Caco-2 (cell line): Measurements from ENCODE around the gene CD5L. TPM values are rescaled to one million over a fixed set of nuclear protein-coding genes. Genes with fewer than 3 reads are reported as not detected.

Source experiments
- BruUV-seq: library from RNA; stranded (reverse); fragments of 400-500 nt; replicated peaks from 2 replicates; lab custom pipeline; 2021; lab: Mats Ljungman, UMichigan
- CTCF ChIA-PET: fragments of 300-600 bp; sonication (Branson Sonifier 250); formaldehyde crosslinking; loops from one replicate; lab custom pipeline; 2022; ENCODE audit warnings: antibody characterized with exemption; lab: Charles Lee
- POLR2A ChIA-PET: fragments of 300-600 bp; sonication (Branson Sonifier 250); formaldehyde crosslinking; loops from one replicate; lab custom pipeline; 2022; ENCODE audit warnings: antibody characterized with exemption; lab: Charles Lee
- DNase-seq, 2 experiments: peaks; one replicate each; pipeline versions ENCODE4 v3.0.0 to v3.0.0-alpha.2; 2020 to 2022
- H3K27me3 ChIP-seq: replicated peaks from 2 replicates; pipeline ENCODE4 v1.6.0; 2011; ENCODE audit warnings: low read length; ENCODE audit not compliant: control insufficient read depth, insufficient read depth
- H3K36me3 ChIP-seq: 2 replicates; pipeline ENCODE4 v1.5.1; 2011; ENCODE audit warnings: low read length; ENCODE audit not compliant: control insufficient read depth, insufficient read depth
- H3K4me1 ChIP-seq: fragments of 250-450 bp; sonication (Bioruptor Pico); 2 replicates; pipeline ENCODE4 v1.5.1; 2020; ENCODE audit warnings: mild to moderate bottlenecking
- H3K4me3 ChIP-seq: 2 replicates; pipeline ENCODE4 v1.5.1; 2011; ENCODE audit warnings: low read depth, mild to moderate bottlenecking, control low read depth, low read length
- H3K9me3 ChIP-seq: fragments of 250-450 bp; sonication (Bioruptor Pico); 2 replicates; pipeline ENCODE4 v1.5.1; 2020; ENCODE audit warnings: mild to moderate bottlenecking, moderate library complexity
- H3K27ac Mint-ChIP-seq: one replicate; pipeline ENCODE4 v1.8.0; 2022; ENCODE audit warnings: mixed read lengths; ENCODE audit not compliant: unreplicated experiment
- H3K27me3 Mint-ChIP-seq: one replicate; pipeline ENCODE4 v1.8.0; 2022; ENCODE audit warnings: mixed read lengths; ENCODE audit not compliant: insufficient read depth, unreplicated experiment
- H3K36me3 Mint-ChIP-seq: one replicate; pipeline ENCODE4 v1.8.0; 2022; ENCODE audit warnings: mild to moderate bottlenecking, mixed read lengths; ENCODE audit not compliant: insufficient read depth, unreplicated experiment
- H3K4me1 Mint-ChIP-seq: one replicate; pipeline ENCODE4 v1.8.0; 2022; ENCODE audit warnings: low read depth, mixed read lengths; ENCODE audit not compliant: unreplicated experiment
- H3K4me3 Mint-ChIP-seq: one replicate; pipeline ENCODE4 v1.8.0; 2022; ENCODE audit warnings: mild to moderate bottlenecking, moderate library complexity, mixed read lengths; ENCODE audit not compliant: unreplicated experiment
- H3K9me3 Mint-ChIP-seq: one replicate; pipeline ENCODE4 v1.8.0; 2022; ENCODE audit warnings: mixed read lengths; ENCODE audit not compliant: unreplicated experiment
- intact Hi-C: fragments of 100-400 bp; cut with micrococcal nuclease; formaldehyde crosslinking; loops from one replicate; pipeline ENCODE4 v1.10.0; 2022; ENCODE audit not compliant: unreplicated experiment
- total RNA-seq: library from RNA; stranded (reverse); gene quantifications from 2 replicates; pipeline ENCODE4 v1.2.3, GENCODE V29; 2022
- TF ChIP-seq, protein P1 (sequence below), 2 experiments: fragments of 200-600 bp in 1 of 2; IDR thresholded peaks; 1 replicate in 1 of 2; 2 replicates in 1 of 2; pipeline versions ENCODE4 v1.5.1 to v1.8.0; 2011 to 2022; ENCODE audit warnings: antibody characterized with exemption in 1 of 2, control low read depth in 1 of 2, inconsistent platforms in 1 of 2, low read depth in 1 of 2, low read length in 1 of 2, mild to moderate bottlenecking in 1 of 2, moderate library complexity in 1 of 2; ENCODE audit not compliant: insufficient read depth in 1 of 2, severe bottlenecking in 1 of 2, unreplicated experiment in 1 of 2

CD5L gene
- total RNA-seq, 1 experiment from 2014 or later = not detected

DNA sequence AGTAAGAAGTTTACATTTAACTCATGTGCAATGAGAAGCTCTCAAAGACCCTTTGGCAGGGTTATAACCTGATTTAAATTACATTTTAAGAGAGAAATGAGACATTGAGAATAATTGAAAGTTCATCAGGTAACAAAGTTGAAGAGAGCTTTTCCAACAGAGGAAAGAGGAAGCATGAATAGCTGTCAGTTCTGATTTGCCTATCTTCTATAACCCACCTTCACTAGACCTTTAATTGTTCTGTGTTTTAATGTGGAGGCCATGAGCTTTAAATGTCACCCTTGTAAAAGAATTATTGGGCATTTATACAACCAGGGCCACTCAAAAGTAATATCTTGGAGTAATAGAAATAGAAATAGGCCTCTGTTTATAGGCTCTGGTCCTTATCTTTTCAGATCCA is 12.4 kb downstream of the CD5L start:
- no peak overlapping the region for H3K4me3 ChIP-seq
- H3K36me3 Mint-ChIP-seq = no peaks in the 10 kb centered on the region
- no TSS peak for BruUV-seq
- H3K9me3 ChIP-seq = no peaks in the 10 kb centered on the region
- H3K36me3 ChIP-seq = no peaks in the 10 kb centered on the region
- H3K27ac Mint-ChIP-seq = no peak overlapping the region
- no peaks in the 10 kb centered on the region for H3K9me3 Mint-ChIP-seq
- ChIA-PET POLR2A (no interaction called here), CTCF (no interaction called here)
- no peaks in the 10 kb centered on the region for H3K4me1 Mint-ChIP-seq
- H3K27me3 ChIP-seq = no peaks in the 10 kb centered on the region
- peaks cover 14% of the 10 kb centered on the region for H3K27me3 Mint-ChIP-seq
- intact Hi-C loops = no loop called here
- H3K4me3 Mint-ChIP-seq = no peak overlapping the region
- TF ChIP-seq, protein P1, sequence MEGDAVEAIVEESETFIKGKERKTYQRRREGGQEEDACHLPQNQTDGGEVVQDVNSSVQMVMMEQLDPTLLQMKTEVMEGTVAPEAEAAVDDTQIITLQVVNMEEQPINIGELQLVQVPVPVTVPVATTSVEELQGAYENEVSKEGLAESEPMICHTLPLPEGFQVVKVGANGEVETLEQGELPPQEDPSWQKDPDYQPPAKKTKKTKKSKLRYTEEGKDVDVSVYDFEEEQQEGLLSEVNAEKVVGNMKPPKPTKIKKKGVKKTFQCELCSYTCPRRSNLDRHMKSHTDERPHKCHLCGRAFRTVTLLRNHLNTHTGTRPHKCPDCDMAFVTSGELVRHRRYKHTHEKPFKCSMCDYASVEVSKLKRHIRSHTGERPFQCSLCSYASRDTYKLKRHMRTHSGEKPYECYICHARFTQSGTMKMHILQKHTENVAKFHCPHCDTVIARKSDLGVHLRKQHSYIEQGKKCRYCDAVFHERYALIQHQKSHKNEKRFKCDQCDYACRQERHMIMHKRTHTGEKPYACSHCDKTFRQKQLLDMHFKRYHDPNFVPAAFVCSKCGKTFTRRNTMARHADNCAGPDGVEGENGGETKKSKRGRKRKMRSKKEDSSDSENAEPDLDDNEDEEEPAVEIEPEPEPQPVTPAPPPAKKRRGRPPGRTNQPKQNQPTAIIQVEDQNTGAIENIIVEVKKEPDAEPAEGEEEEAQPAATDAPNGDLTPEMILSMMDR (IDR thresholded peaks at IDR 0.05; ENCODE audit: insufficient read depth in 1 of 2, low read depth in 1 of 2, low read length in 1 of 2, severe bottlenecking in 1 of 2, unreplicated experiment in 1 of 2) = no peak
- H3K4me1 ChIP-seq = peaks cover 10% of the 10 kb centered on the region; the same call in 1 of the 2 replicates
- no peak for DNase-seq

DNA sequence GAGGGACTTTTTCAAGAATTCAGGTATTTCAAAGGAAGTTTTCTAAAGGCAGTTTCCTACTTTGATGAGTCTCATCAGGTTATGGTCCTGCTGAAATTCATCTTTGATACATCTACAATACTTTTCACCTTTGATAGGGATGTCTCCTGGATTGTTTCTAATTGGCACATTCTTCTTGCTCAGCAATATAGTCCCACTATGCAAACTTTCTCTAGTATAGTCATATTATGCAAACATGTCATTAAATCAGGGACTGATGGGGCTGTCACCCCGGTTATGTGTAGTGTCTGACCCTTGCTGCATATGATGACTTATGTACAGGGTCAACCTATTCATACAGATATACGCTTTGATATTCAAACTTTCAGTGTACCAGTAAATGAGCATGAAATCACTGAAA is 21.3 kb downstream of the CD5L start:
- CTCF ChIA-PET = no interaction called here
- H3K36me3 ChIP-seq = no peaks in the 10 kb centered on the region
- BruUV-seq = no TSS peak

DNA sequence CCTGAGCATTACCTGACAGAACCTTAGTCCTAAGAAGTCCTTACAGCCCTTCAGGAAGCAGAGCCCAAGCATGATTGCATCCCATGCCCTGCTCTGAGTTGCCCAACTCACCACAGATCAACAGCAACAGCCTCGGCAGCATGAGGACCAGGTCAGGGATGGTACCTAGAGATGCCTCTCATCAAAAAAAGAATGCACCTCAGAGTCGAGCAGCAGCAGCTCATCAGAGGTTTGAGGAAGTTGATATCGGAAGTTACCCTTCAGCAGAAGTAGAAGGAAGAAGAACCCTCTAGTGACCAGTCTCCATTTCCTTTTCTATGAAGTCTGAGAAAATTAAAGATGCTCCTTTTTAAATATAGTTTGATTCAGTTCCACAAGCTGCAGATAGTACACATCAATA is 21.7 kb downstream of the CD5L start, which contains the start of gene FCRL1:
FCRL1 (minus strand) TSS at position 225 of the 400 bp plus-strand sequence; CDS start at position 142, 83 bp downstream.
- Histone ChIP-seq H3K9me3 (no peaks in the 10 kb centered on the region), H3K4me3 (no peak within 1 kb of the TSS), H3K4me1 (no peaks in the 10 kb centered on the region), H3K36me3 (no peaks in the 10 kb centered on the region), H3K27me3 (no peaks in the 10 kb centered on the region)
- H3K27me3 Mint-ChIP-seq = peaks cover 9% of the 10 kb centered on the region
- no TSS peak for BruUV-seq
- no peaks in the 10 kb centered on the region for H3K36me3 Mint-ChIP-seq
- POLR2A ChIA-PET = no interaction called here
- H3K4me3 Mint-ChIP-seq = no peak within 1 kb of the TSS
- no peaks in the 10 kb centered on the region for H3K9me3 Mint-ChIP-seq
- DNase-seq = no peak
- CTCF ChIA-PET = interaction anchor here (0.5 kb wide), 1 partner anchor 1885 kb away, joined by 4 read pairs; no protein-coding TSS in a partner anchor
- no peaks in the 10 kb centered on the region for H3K4me1 Mint-ChIP-seq
- intact Hi-C loops = no loop called here
- TF ChIP-seq, protein P1 (IDR thresholded peaks at IDR 0.05; ENCODE audit: insufficient read depth in 1 of 2, low read depth in 1 of 2, low read length in 1 of 2, severe bottlenecking in 1 of 2, unreplicated experiment in 1 of 2) = no peak
- H3K27ac Mint-ChIP-seq = no peak within 1 kb of the TSS

More for the DNA sequence above, 21.3 kb downstream of the CD5L start:
- H3K36me3 Mint-ChIP-seq = no peaks in the 10 kb centered on the region
- H3K4me1 Mint-ChIP-seq = no peaks in the 10 kb centered on the region
- no peaks in the 10 kb centered on the region for H3K9me3 ChIP-seq
- H3K27me3 ChIP-seq = no peaks in the 10 kb centered on the region
- peaks cover 8% of the 10 kb centered on the region for H3K27me3 Mint-ChIP-seq
- DNase-seq = no peak
- TF ChIP-seq, protein P1 (IDR thresholded peaks at IDR 0.05; ENCODE audit: insufficient read depth in 1 of 2, low read depth in 1 of 2, low read length in 1 of 2, severe bottlenecking in 1 of 2, unreplicated experiment in 1 of 2) = no peak
- POLR2A ChIA-PET = no interaction called here
- intact Hi-C loops = no loop called here
- no peaks in the 10 kb centered on the region for H3K4me1 ChIP-seq
- H3K4me3 ChIP-seq = no peak overlapping the region
- no peak overlapping the region for H3K4me3 Mint-ChIP-seq
- H3K9me3 Mint-ChIP-seq = no peaks in the 10 kb centered on the region
- H3K27ac Mint-ChIP-seq = no peak overlapping the region
